ENCODE measurements around the gene CCDC110.

Gene CCDC110

DNA sequence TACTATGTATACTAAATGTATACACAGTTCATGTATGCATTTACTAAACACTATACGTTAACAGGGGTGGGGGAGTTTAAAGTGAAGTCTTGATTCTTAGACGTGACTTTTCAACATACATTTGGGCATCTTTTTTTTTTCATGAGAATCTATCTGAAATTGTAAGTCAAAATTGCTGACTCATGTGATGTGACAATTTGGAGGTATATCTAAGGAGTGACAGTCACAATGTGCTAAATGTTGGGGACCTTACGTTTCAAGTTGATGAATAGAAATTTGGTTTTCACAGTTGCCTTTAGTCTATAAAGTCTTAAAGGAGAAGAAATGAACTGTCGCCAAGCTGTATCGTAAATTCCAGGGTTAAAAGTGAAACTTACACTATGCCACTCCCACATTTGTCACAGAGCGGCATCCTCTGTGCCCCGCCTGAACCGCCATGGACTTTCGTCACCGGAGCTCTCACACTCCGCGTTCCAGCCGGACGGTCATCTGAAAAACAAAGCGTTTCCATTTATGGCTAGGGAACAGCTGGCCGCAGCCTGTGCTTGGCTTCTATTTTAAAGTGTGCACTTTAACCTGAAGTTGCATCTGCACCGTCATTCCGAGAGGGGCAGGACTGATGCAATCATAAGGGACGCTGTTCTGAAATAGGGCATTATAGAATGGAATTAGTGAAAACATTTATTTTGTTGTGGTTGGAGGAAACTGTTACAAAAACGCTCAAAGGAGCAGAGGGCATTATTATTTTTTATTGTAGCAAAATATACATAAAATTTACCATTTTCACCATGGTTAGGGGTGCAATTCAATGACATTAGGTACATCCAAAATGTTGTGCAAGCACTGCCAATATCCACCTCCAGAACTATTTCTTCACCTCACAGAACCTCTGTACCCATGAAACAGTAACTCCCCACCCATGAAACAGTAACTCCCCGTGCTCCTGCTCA, 32.8 kb upstream of the CCDC110 start:
- ChIA-PET CTCF (interaction anchor here (0.6 kb wide), 1 partner anchor 93 kb away, joined by 3 read pairs; no protein-coding TSS in a partner anchor), POLR2A (ENCODE audit: low non-redundant PET) (no interaction called here)
- DNase-seq (ENCODE audit: low spot score) = peak; percentile 5
- TF ChIP-seq, protein P1, sequence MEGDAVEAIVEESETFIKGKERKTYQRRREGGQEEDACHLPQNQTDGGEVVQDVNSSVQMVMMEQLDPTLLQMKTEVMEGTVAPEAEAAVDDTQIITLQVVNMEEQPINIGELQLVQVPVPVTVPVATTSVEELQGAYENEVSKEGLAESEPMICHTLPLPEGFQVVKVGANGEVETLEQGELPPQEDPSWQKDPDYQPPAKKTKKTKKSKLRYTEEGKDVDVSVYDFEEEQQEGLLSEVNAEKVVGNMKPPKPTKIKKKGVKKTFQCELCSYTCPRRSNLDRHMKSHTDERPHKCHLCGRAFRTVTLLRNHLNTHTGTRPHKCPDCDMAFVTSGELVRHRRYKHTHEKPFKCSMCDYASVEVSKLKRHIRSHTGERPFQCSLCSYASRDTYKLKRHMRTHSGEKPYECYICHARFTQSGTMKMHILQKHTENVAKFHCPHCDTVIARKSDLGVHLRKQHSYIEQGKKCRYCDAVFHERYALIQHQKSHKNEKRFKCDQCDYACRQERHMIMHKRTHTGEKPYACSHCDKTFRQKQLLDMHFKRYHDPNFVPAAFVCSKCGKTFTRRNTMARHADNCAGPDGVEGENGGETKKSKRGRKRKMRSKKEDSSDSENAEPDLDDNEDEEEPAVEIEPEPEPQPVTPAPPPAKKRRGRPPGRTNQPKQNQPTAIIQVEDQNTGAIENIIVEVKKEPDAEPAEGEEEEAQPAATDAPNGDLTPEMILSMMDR (conservative IDR thresholded peaks at IDR 0.05; ENCODE audit: low read depth) = no peak
- no peak overlapping the region for H3K27ac ChIP-seq

DNA sequence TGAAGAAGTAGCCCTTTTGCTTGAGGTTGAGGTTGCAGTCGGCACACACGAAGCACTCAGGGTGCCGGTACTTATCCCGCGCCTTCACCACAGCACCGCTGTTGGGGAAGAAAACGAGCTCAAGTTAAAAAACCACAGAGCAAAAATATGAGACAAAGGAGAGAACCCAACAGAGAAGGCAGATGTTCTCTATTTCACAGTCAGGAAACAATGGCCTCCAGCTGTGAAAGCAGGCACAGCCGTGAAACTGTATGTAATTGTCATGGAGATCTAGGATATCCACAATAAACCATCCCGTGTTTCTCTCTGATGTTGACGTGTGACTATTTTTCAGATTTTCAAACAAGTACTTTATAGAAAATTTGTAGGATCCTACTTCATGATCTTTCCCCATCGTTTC, 30.9 kb upstream of the CCDC110 start:
- no peak overlapping the region for H3K27ac ChIP-seq
- no peak for DNase-seq (ENCODE audit: low spot score)
- TF ChIP-seq, protein P1 (conservative IDR thresholded peaks at IDR 0.05; ENCODE audit: low read depth) = no peak
- CTCF ChIA-PET = no interaction called here
- POLR2A ChIA-PET (ENCODE audit: low non-redundant PET) = no interaction called here

- TF ChIP-seq, protein P1 (conservative IDR thresholded peaks at IDR 0.05; ENCODE audit: low read depth) = no peak
- CTCF ChIA-PET = interaction anchor here (0.6 kb wide), 1 partner anchor 209 kb away, joined by 4 read pairs; no protein-coding TSS in a partner anchor
- DNase-seq (ENCODE audit: low spot score) = no peak
- no peak overlapping the region for H3K27ac ChIP-seq
- POLR2A ChIA-PET (ENCODE audit: low non-redundant PET) = no interaction called here
Measured at GRCh38 chr4:185500576-185500975, 29.0 kb upstream of the CCDC110 start.

GRCh38 chr4:185500035-185500434, 28.5 kb upstream of the CCDC110 start:
- no peak overlapping the region for H3K27ac ChIP-seq
- DNase-seq (ENCODE audit: low spot score) = no peak
- ChIA-PET POLR2A (ENCODE audit: low non-redundant PET) (no interaction called here), CTCF (no interaction called here)
- TF ChIP-seq, protein P1 (conservative IDR thresholded peaks at IDR 0.05; ENCODE audit: low read depth) = no peak

DNA sequence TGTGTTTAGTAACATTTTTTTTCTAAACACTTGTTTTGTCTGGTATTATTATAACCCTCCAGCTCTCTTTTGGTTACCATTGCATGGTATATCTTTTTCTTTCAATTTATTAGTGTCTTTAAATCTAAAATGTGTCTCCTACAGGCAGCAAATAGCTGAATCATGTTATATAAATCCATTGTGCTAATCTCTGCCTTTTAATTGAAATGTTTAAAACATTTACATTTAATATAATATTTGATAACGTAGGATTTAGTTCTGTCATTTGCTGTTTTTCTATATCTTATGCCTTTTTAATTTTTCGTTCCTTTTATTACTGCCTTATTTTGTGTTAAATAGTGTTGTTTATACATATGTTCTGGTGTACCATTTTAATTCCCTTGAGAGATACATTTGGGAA, 17.1 kb upstream of the CCDC110 start:
- CTCF ChIA-PET = no interaction called here

GRCh38 chr4:185481401-185481800, 9.9 kb upstream of the CCDC110 start:
- no peak overlapping the region for H3K27ac ChIP-seq
- DNase-seq (ENCODE audit: low spot score) = no peak
- POLR2A ChIA-PET (ENCODE audit: low non-redundant PET) = no interaction called here
- CTCF ChIA-PET = interaction anchor here (0.5 to 0.7 kb wide), 3 partner anchors 11 to 540 kb away, joined by 3 to 5 read pairs (median 3); no protein-coding TSS in a partner anchor
- TF ChIP-seq, protein P1 (conservative IDR thresholded peaks at IDR 0.05; ENCODE audit: low read depth) = no peak

More for the DNA sequence above, 17.1 kb upstream of the CCDC110 start:
- no peak overlapping the region for H3K27ac ChIP-seq
- TF ChIP-seq, protein P1 (conservative IDR thresholded peaks at IDR 0.05; ENCODE audit: low read depth) = no peak
- POLR2A ChIA-PET (ENCODE audit: low non-redundant PET) = no interaction called here
- no peak for DNase-seq (ENCODE audit: low spot score)
